ENCODE measurements around the gene GRID1.

DNA sequence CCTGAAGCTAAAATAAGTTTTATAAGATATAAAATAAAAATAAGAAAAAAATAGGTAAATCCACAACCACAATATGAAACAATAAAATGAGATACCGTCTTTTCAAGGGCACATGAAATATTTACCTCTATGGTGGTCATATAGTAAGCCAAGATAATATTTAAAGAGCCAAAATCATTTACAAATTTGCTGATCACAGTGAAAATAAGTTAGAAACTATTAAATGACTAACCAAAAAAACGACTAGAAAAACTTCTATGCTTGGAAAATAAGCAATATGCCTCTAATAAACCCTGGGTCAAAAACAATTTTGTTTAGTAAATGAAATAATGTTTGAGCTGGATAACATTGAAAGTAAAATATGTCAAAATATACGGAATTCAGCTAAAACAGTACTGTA, 535.2 kb downstream of the GRID1 start:
- TF ChIP-seq EP300 (IDR thresholded peaks at IDR 0.05) (no peak), CTCF (IDR thresholded peaks at IDR 0.05) (no peak), POLR2A (IDR thresholded peaks at IDR 0.05) (no peak), POLR2AphosphoS5 (IDR thresholded peaks at IDR 0.05) (no peak)
